Measurements from ENCODE around the gene TMTC3.

- TF ChIP-seq MXI1 (IDR thresholded peaks at IDR 0.05; ENCODE audit: borderline replicate concordance, low read depth, low read length), result no peak
- TF ChIP-seq, protein P1, sequence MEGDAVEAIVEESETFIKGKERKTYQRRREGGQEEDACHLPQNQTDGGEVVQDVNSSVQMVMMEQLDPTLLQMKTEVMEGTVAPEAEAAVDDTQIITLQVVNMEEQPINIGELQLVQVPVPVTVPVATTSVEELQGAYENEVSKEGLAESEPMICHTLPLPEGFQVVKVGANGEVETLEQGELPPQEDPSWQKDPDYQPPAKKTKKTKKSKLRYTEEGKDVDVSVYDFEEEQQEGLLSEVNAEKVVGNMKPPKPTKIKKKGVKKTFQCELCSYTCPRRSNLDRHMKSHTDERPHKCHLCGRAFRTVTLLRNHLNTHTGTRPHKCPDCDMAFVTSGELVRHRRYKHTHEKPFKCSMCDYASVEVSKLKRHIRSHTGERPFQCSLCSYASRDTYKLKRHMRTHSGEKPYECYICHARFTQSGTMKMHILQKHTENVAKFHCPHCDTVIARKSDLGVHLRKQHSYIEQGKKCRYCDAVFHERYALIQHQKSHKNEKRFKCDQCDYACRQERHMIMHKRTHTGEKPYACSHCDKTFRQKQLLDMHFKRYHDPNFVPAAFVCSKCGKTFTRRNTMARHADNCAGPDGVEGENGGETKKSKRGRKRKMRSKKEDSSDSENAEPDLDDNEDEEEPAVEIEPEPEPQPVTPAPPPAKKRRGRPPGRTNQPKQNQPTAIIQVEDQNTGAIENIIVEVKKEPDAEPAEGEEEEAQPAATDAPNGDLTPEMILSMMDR (conservative IDR thresholded peaks at IDR 0.05; ENCODE audit: low read depth, low read length), result no peak
- TF ChIP-seq POLR2A (IDR thresholded peaks at IDR 0.05; ENCODE audit: low read depth, low read length), result no peak
- no peak for TF ChIP-seq SMC3 (IDR thresholded peaks at IDR 0.05; ENCODE audit: low read depth, low read length)
- TF ChIP-seq FOS (IDR thresholded peaks at IDR 0.05; ENCODE audit: low read depth, low read length), result no peak
- TF ChIP-seq CEBPB (IDR thresholded peaks at IDR 0.05; ENCODE audit: low read depth, low read length), result no peak
- no peak for TF ChIP-seq RCOR1 (IDR thresholded peaks at IDR 0.05; ENCODE audit: insufficient replicate concordance, low read length)
- TF ChIP-seq MAFK (IDR thresholded peaks at IDR 0.05; ENCODE audit: low read depth, low read length), result no peak
- TF ChIP-seq RAD21 (IDR thresholded peaks at IDR 0.05; ENCODE audit: low read length), result no peak
- no peak for TF ChIP-seq USF2 (IDR thresholded peaks at IDR 0.05; ENCODE audit: low read depth, low read length)
- TF ChIP-seq RFX5 (IDR thresholded peaks at IDR 0.05; ENCODE audit: low read depth, low read length), result no peak
- no peak for TF ChIP-seq BHLHE40 (IDR thresholded peaks at IDR 0.05; ENCODE audit: low read depth, low read length)
These were observed 494 bp downstream of the TMTC3 start for GRCh38 chr12:88142610-88142991.

All from IMR-90 (cell line).